IMR-90 (cell line): Measurements from ENCODE around the gene LTBP1. TPM values are rescaled to one million over a fixed set of nuclear protein-coding genes. Genes with fewer than 3 reads are reported as not detected.
A peak's percentile ranks its signal among the peaks of the same experiment; 100 is the strongest.

Source experiments
- ATAC-seq: fragments of 200-7000 bp; cut with Tn5 transposase; 2 replicates; pipeline ENCODE4 v1.9.1; 2020; ENCODE audit warnings: low read depth, mild to moderate bottlenecking, moderate library complexity
- BruUV-seq: library from RNA; stranded (reverse); fragments of 400-500 nt; replicated peaks from 2 replicates; lab custom pipeline; 2021; lab: Mats Ljungman, UMichigan
- CTCF ChIA-PET: fragments of 300-600 bp; formaldehyde crosslinking; extraction: SDS; loops from one replicate; lab custom pipeline; 2021; ENCODE audit warnings: antibody characterized with exemption; lab: Yijun Ruan, JAX
- POLR2A ChIA-PET: fragments of 300-600 bp; sonication (Branson Sonifier 250); formaldehyde crosslinking; loops from one replicate; lab custom pipeline; 2022; ENCODE audit warnings: antibody characterized with exemption; ENCODE audit not compliant: unreplicated experiment; lab: Charles Lee
- DNase-seq: peaks from one replicate; pipeline ENCODE4 v3.0.0; 2013
- H2AFZ ChIP-seq: replicated peaks from 2 replicates; pipeline ENCODE3; 2013; ENCODE audit warnings: low read length, mild to moderate bottlenecking; ENCODE audit not compliant: poor library complexity
- H2AK5ac ChIP-seq: 2 replicates; pipeline ENCODE4 v1.6.1; 2013; ENCODE audit warnings: low read depth, low read length, inconsistent platforms
- H2AK9ac ChIP-seq: replicated peaks from 2 replicates; pipeline ENCODE3; 2013; ENCODE audit warnings: mild to moderate bottlenecking, low read depth, low read length, moderate library complexity; ENCODE audit not compliant: poor library complexity
- H2BK120ac ChIP-seq: 2 replicates; pipeline ENCODE4 v1.6.1; 2013; ENCODE audit warnings: low read depth, low read length, inconsistent platforms
- H2BK15ac ChIP-seq: 3 replicates; pipeline ENCODE4 v1.6.1; 2013; ENCODE audit warnings: low read depth, low read length, inconsistent platforms
- H2BK20ac ChIP-seq: 2 replicates; pipeline ENCODE4 v1.6.1; 2013; ENCODE audit warnings: low read depth, mild to moderate bottlenecking, inconsistent platforms, low read length, moderate library complexity
- H2BK5ac ChIP-seq: 2 replicates; pipeline ENCODE4 v1.6.1; 2013; ENCODE audit warnings: mild to moderate bottlenecking, low read depth, low read length, inconsistent platforms; ENCODE audit not compliant: poor library complexity, severe bottlenecking
- H3K14ac ChIP-seq: replicated peaks from 2 replicates; pipeline ENCODE4 v1.6.1; 2013; ENCODE audit warnings: low read depth, low read length, inconsistent platforms
- H3K18ac ChIP-seq: 2 replicates; pipeline ENCODE4 v1.6.1; 2013; ENCODE audit warnings: low read depth, low read length, control low read depth
- H3K23ac ChIP-seq: 2 replicates; pipeline ENCODE4 v1.6.1; 2013; ENCODE audit warnings: low read depth, low read length, inconsistent platforms
- H3K27ac ChIP-seq: 2 replicates; pipeline ENCODE4 v1.5.1; 2013; ENCODE audit warnings: mild to moderate bottlenecking, control low read depth, low read length; ENCODE audit not compliant: insufficient read depth
- H3K27me3 ChIP-seq: 2 replicates; pipeline ENCODE4 v1.6.1; 2013; ENCODE audit warnings: low read length; ENCODE audit not compliant: control insufficient read depth, insufficient read depth
- H3K36me3 ChIP-seq: 2 replicates; pipeline ENCODE4 v1.6.1; 2013; ENCODE audit warnings: low read length, mixed read lengths; ENCODE audit not compliant: control insufficient read depth, insufficient read depth
- H3K4ac ChIP-seq: 2 replicates; pipeline ENCODE4 v1.6.1; 2013; ENCODE audit warnings: low read depth, low read length, inconsistent platforms
- H3K4me1 ChIP-seq: 2 replicates; pipeline ENCODE4 v1.6.1; 2013; ENCODE audit warnings: low read length, mixed read lengths; ENCODE audit not compliant: control insufficient read depth, insufficient read depth
- H3K4me2 ChIP-seq: 2 replicates; pipeline ENCODE4 v1.6.1; 2013; ENCODE audit warnings: low read depth, mild to moderate bottlenecking, control low read depth, low read length, moderate library complexity
- H3K4me3 ChIP-seq: 2 replicates; pipeline ENCODE4 v1.5.1; 2013; ENCODE audit warnings: low read depth, mild to moderate bottlenecking, control low read depth, low read length, moderate library complexity; ENCODE audit not compliant: insufficient read depth
- H3K56ac ChIP-seq: 2 replicates; pipeline ENCODE4 v1.6.1; 2013; ENCODE audit warnings: low read length, inconsistent platforms; ENCODE audit not compliant: insufficient read depth; ENCODE audit errors: extremely low read depth
- H3K79me1 ChIP-seq, 2 experiments: 2 replicates each; pipeline ENCODE4 v1.6.1; 2013; ENCODE audit warnings: low read length in 2 of 2, inconsistent platforms in 1 of 2, low read depth in 1 of 2
- H3K9ac ChIP-seq: 2 replicates; pipeline ENCODE4 v1.6.1; 2013; ENCODE audit warnings: low read depth, low read length, control low read depth
- H3K9me1 ChIP-seq: 2 replicates; pipeline ENCODE4 v1.6.1; 2013; ENCODE audit warnings: low read length, inconsistent platforms; ENCODE audit not compliant: insufficient read depth
- H3K9me3 ChIP-seq: 2 replicates; pipeline ENCODE4 v1.6.1; 2013; ENCODE audit warnings: low read length; ENCODE audit not compliant: control insufficient read depth, insufficient read depth
- H4K20me1 ChIP-seq: 2 replicates; pipeline ENCODE4 v1.6.1; 2013; ENCODE audit warnings: low read length, inconsistent platforms; ENCODE audit not compliant: insufficient read depth
- H4K5ac ChIP-seq: 2 replicates; pipeline ENCODE4 v1.6.1; 2013; ENCODE audit warnings: mild to moderate bottlenecking, low read depth, low read length, control low read depth
- H4K8ac ChIP-seq, 2 experiments: 2 replicates each; pipeline ENCODE4 v1.6.1; 2013; ENCODE audit warnings: low read depth in 2 of 2, low read length in 2 of 2, control low read depth in 1 of 2, inconsistent platforms in 1 of 2
- H4K91ac ChIP-seq: 2 replicates; pipeline ENCODE4 v1.6.1; 2013; ENCODE audit warnings: low read depth, low read length, inconsistent platforms; ENCODE audit not compliant: insufficient read depth
- BHLHE40 ChIP-seq: fragments of 150-350 bp; IDR thresholded peaks from 2 replicates; pipeline ENCODE4 v1.6.1; 2016; ENCODE audit warnings: mild to moderate bottlenecking, low read depth, low read length
- CEBPB ChIP-seq: IDR thresholded peaks from 2 replicates; pipeline ENCODE4 v1.6.1; 2012; ENCODE audit warnings: low read depth, low read length, improper control_type of control experiment
- CHD1 ChIP-seq: IDR thresholded peaks from 2 replicates; pipeline ENCODE4 v1.6.1; 2012; ENCODE audit warnings: low read depth, low read length, improper control_type of control experiment
- ELK1 ChIP-seq: fragments of 150-350 bp; IDR thresholded peaks from 2 replicates; pipeline ENCODE4 v1.6.1; 2016; ENCODE audit warnings: low read depth, mild to moderate bottlenecking, low read length, moderate library complexity, borderline replicate concordance
- FOS ChIP-seq: fragments of 150-350 bp; IDR thresholded peaks from 2 replicates; pipeline ENCODE4 v1.6.1; 2016; ENCODE audit warnings: low read depth, low read length
- MAFK ChIP-seq: IDR thresholded peaks from 2 replicates; pipeline ENCODE4 v1.6.1; 2012; ENCODE audit warnings: low read depth, low read length, improper control_type of control experiment
- MAZ ChIP-seq: IDR thresholded peaks from 2 replicates; pipeline ENCODE4 v1.6.1; 2012; ENCODE audit warnings: low read depth, mild to moderate bottlenecking, low read length, improper control_type of control experiment, moderate library complexity, borderline replicate concordance
- MXI1 ChIP-seq: IDR thresholded peaks from 2 replicates; pipeline ENCODE4 v1.6.1; 2012; ENCODE audit warnings: low read depth, mild to moderate bottlenecking, low read length, moderate library complexity, borderline replicate concordance
- NFE2L2 ChIP-seq: fragments of 150-350 bp; IDR thresholded peaks from 2 replicates; pipeline ENCODE4 v1.6.1; 2016; ENCODE audit warnings: low read depth, mild to moderate bottlenecking, low read length
- POLR2A ChIP-seq: IDR thresholded peaks from 2 replicates; pipeline ENCODE4 v1.6.1; 2012; ENCODE audit warnings: mild to moderate bottlenecking, low read depth, low read length
- RAD21 ChIP-seq: IDR thresholded peaks from 2 replicates; pipeline ENCODE4 v1.6.1; 2012; ENCODE audit warnings: low read length, improper control_type of control experiment
- RCOR1 ChIP-seq: IDR thresholded peaks from 2 replicates; pipeline ENCODE4 v1.6.1; 2012; ENCODE audit warnings: mild to moderate bottlenecking, low read length, improper control_type of control experiment; ENCODE audit not compliant: insufficient replicate concordance
- RFX5 ChIP-seq: IDR thresholded peaks from 2 replicates; pipeline ENCODE4 v1.8.0; 2012; ENCODE audit warnings: low read depth, mild to moderate bottlenecking, low read length, moderate library complexity
- SMC3 ChIP-seq: fragments of 150-350 bp; IDR thresholded peaks from 2 replicates; pipeline ENCODE4 v1.6.1; 2016; ENCODE audit warnings: low read depth, mild to moderate bottlenecking, antibody characterized with exemption, low read length, moderate library complexity
- WGBS, 2 experiments: methylation state at CpG; one replicate each; pipeline versions ENCODE4 v1.1.5 to v1.1.7; 2013; ENCODE audit warnings: missing lambda C conversion rate in 2 of 2; ENCODE audit not compliant: insufficient read length in 1 of 2; ENCODE audit errors: extremely low coverage in 2 of 2; 5-methylcytosine and 5-hydroxymethylcytosine counted together
- dilution Hi-C: fragments of 300-500 bp; cut with HindIII; formaldehyde crosslinking; loops from one replicate; pipeline ENCODE4 v1.14.3; 2018; ENCODE audit warnings: low sequenced_read_pairs; ENCODE audit not compliant: unreplicated experiment
- in situ Hi-C: fragments of 300-500 bp; cut with MboI; formaldehyde crosslinking; loops from 3 replicates; pipeline ENCODE4 v1.14.3; 2019; ENCODE audit warnings: low sequenced_read_pairs, inconsistent platforms, mixed read lengths
- intact Hi-C: fragments of 100-400 bp; cut with micrococcal nuclease; formaldehyde crosslinking; loops from 2 replicates; pipeline ENCODE4 v1.10.0; 2022
- polyA plus RNA-seq, 3 experiments: library from polyadenylated mRNA; depleted of rRNA; stranded (reverse); fragments of >200 nt; gene quantifications; 2 replicates each; pipeline ENCODE4 v1.2.3, GENCODE V29; 2012; ENCODE audit warnings: low replicate concordance in 1 of 3
- total RNA-seq: library from RNA; depleted of rRNA; stranded (reverse); fragments of >200 nt; gene quantifications from 2 replicates; pipeline ENCODE4 v1.2.3, GENCODE V29; 2012
- TF ChIP-seq, protein P1 (sequence below): fragments of 150-350 bp; IDR thresholded peaks from 2 replicates; pipeline ENCODE4 v1.6.1; 2017; ENCODE audit warnings: mild to moderate bottlenecking, antibody characterized with exemption, low read length, low read depth
- TF ChIP-seq, protein P2 (sequence below): conservative IDR thresholded peaks from 2 replicates; pipeline ENCODE4 v1.5.1; 2012; ENCODE audit warnings: mild to moderate bottlenecking, low read depth, low read length, improper control_type of control experiment

The LTBP1 gene
- total and polyA plus RNA-seq, 2 of the 4 experiments (the other 2 are of a cell fraction), result 235 to 326 TPM

DNA sequence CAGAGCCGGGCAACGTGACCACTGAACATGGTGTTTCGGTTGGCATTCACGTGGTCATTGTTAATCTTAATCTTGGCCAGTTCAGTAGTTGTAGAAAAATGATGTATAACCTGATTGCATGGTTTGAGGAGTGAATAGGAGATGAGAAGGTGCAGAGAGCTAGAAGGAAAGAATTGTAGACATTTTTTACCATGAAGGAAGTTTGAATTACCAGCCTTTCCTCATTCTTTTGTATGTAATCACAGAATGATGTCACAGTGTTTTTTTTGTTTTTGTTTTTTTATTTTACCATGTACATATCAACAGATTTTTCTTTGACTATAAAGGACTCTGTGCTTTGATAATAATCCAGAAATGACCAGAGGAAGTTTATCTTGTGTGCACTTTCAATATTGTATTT lies 126.3 kb downstream of the LTBP1 start:
- peak overlapping the region; percentile 77; the same call in 1 of the 2 replicates for H3K23ac ChIP-seq
- ATAC-seq, result no peak
- intact Hi-C loops, result no loop called here
- DNase-seq, result peak; percentile 33
- H3K4me2 ChIP-seq, result no peak overlapping the region
- ChIA-PET POLR2A (no interaction called here), CTCF (interaction anchor here (0.6 kb wide), 1 partner anchor 361 kb away, joined by 6 read pairs; no protein-coding TSS in a partner anchor)
- H3K27me3 ChIP-seq, result no peaks in the 10 kb centered on the region
- peak overlapping the region; percentile 38; the same call in 1 of the 2 replicates for H2BK20ac ChIP-seq
- peak overlapping the region; percentile 78 for H2BK120ac ChIP-seq
- peak overlapping the region; percentile 4 for H2BK5ac ChIP-seq
- TF ChIP-seq MXI1 (no peak), POLR2A (no peak), FOS (no peak), CHD1 (no peak), SMC3 (no peak), BHLHE40 (no peak), MAZ (no peak), RAD21 (no peak), NFE2L2 (no peak), MAFK (no peak), CEBPB (no peak), RCOR1 (no peak), ELK1 (no peak), RFX5 (no peak)
- TF ChIP-seq, protein P1, sequence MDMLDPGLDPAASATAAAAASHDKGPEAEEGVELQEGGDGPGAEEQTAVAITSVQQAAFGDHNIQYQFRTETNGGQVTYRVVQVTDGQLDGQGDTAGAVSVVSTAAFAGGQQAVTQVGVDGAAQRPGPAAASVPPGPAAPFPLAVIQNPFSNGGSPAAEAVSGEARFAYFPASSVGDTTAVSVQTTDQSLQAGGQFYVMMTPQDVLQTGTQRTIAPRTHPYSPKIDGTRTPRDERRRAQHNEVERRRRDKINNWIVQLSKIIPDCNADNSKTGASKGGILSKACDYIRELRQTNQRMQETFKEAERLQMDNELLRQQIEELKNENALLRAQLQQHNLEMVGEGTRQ, result no peak
- TF ChIP-seq, protein P2, sequence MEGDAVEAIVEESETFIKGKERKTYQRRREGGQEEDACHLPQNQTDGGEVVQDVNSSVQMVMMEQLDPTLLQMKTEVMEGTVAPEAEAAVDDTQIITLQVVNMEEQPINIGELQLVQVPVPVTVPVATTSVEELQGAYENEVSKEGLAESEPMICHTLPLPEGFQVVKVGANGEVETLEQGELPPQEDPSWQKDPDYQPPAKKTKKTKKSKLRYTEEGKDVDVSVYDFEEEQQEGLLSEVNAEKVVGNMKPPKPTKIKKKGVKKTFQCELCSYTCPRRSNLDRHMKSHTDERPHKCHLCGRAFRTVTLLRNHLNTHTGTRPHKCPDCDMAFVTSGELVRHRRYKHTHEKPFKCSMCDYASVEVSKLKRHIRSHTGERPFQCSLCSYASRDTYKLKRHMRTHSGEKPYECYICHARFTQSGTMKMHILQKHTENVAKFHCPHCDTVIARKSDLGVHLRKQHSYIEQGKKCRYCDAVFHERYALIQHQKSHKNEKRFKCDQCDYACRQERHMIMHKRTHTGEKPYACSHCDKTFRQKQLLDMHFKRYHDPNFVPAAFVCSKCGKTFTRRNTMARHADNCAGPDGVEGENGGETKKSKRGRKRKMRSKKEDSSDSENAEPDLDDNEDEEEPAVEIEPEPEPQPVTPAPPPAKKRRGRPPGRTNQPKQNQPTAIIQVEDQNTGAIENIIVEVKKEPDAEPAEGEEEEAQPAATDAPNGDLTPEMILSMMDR, result no peak
- dilution Hi-C loops, result no loop called here
- no peak overlapping the region for H3K4me3 ChIP-seq
- no TSS peak for BruUV-seq
- peaks cover 4% of the 10 kb centered on the region for H4K20me1 ChIP-seq
- in situ Hi-C loops, result no loop called here
- H3K56ac ChIP-seq, result no peak overlapping the region
- no peak overlapping the region for H3K27ac ChIP-seq
- H2AFZ ChIP-seq, result no peak overlapping the region
- peak overlapping the region; percentile 85 for H2AK5ac ChIP-seq
- peak overlapping the region in 1 of 2 experiments; percentile 63; a peak in 2 of 4 replicates for H4K8ac ChIP-seq
- no peak overlapping the region for H2AK9ac ChIP-seq
- H3K18ac ChIP-seq, result peak overlapping the region; percentile 13; the same call in 1 of the 2 replicates
- H3K36me3 ChIP-seq, result no peaks in the 10 kb centered on the region
- no peak overlapping the region for H3K9ac ChIP-seq
- peaks cover 22 to 41% of the 10 kb centered on the region in 2 experiments for H3K79me1 ChIP-seq
- peaks cover 14% of the 10 kb centered on the region for H3K9me1 ChIP-seq
- WGBS, 2 experiments, result no CpG with 5 or more reads among the region's 4 CpGs
- H4K91ac ChIP-seq, result peak overlapping the region; percentile 37; the same call in 1 of the 2 replicates
- H3K4me1 ChIP-seq, result peaks cover 21% of the 10 kb centered on the region
- peak overlapping the region; percentile 71 for H3K4ac ChIP-seq
- H3K14ac ChIP-seq, result peak overlapping the region; percentile 41; the same call in 1 of the 2 replicates
- 0 out of 2 replicates have a peak overlapping the region, but pooled peaks have one; percentile 4 for H4K5ac ChIP-seq
- H3K9me3 ChIP-seq, result no peaks in the 10 kb centered on the region
- H2BK15ac ChIP-seq, result peak overlapping the region; percentile 36
